Activated T-helper 1 cell treated with Interleukin-2 at 50 U/mL for 16 hours (primary cell): ENCODE measurements around the gene POLR2F.

Source experiments
- DNase-seq: peaks from one replicate; pipeline ENCODE4 v3.0.0-alpha.2; 2020; ENCODE audit warnings: low read depth

POLR2F gene

GRCh38 chr22:37982151-37982785 lies 28.8 kb downstream of the POLR2F start:
- no peak for DNase-seq

- no peak for DNase-seq
These were observed 29.7 kb downstream of the POLR2F start for GRCh38 chr22:37982938-37983859.

GRCh38 chr22:37983860-37984791 lies 30.6 kb downstream of the POLR2F start, which contains the start of gene SOX10:
Gene SOX10, minus strand, starts transcription at chr22:37984555. Its CDS starts 771 bp downstream, at chr22:37983784.
- no peak for DNase-seq

GRCh38 chr22:37985050-37985585 lies 31.6 kb downstream of the POLR2F start:
- DNase-seq, result no peak

- no peak for DNase-seq
These were observed 32.3 kb downstream of the POLR2F start for GRCh38 chr22:37985751-37986281.

- DNase-seq, result no peak
These were observed 32.9 kb downstream of the POLR2F start for GRCh38 chr22:37986371-37986770.

- no peak for DNase-seq
These were observed 35.9 kb downstream of the POLR2F start for GRCh38 chr22:37989146-37990045.

- DNase-seq, result no peak
These were observed 36.8 kb downstream of the POLR2F start for GRCh38 chr22:37990301-37990700.

GRCh38 chr22:37990862-37991261 lies 37.4 kb downstream of the POLR2F start:
- no peak for DNase-seq

GRCh38 chr22:37991731-37992442 lies 38.4 kb downstream of the POLR2F start:
- DNase-seq, result no peak

- DNase-seq, result no peak
These were observed 40.5 kb downstream of the POLR2F start for GRCh38 chr22:37994049-37994448.

- DNase-seq, result no peak
These were observed 41.5 kb downstream of the POLR2F start for GRCh38 chr22:37994982-37995381.

- DNase-seq, result no peak
These were observed 42.0 kb downstream of the POLR2F start for GRCh38 chr22:37995460-37995859.

GRCh38 chr22:37996079-37996478 lies 42.6 kb downstream of the POLR2F start:
- DNase-seq, result no peak

- DNase-seq, result no peak
These were observed 43.2 kb downstream of the POLR2F start for GRCh38 chr22:37996515-37997246.

GRCh38 chr22:37998543-37998942 lies 45.0 kb downstream of the POLR2F start:
- no peak for DNase-seq

- no peak for DNase-seq
These were observed 45.7 kb downstream of the POLR2F start for GRCh38 chr22:37999236-37999635.

- no peak for DNase-seq
These were observed 46.3 kb downstream of the POLR2F start for GRCh38 chr22:37999640-38000272.

GRCh38 chr22:38005943-38006342 lies 52.4 kb downstream of the POLR2F start:
- DNase-seq, result no peak
